ENCODE results near the gene SPATA31C2. TPM values are rescaled to one million over a fixed set of nuclear protein-coding genes. Genes with fewer than 3 reads are reported as not detected.

Gene SPATA31C2
- total RNA-seq: not detected

DNA sequence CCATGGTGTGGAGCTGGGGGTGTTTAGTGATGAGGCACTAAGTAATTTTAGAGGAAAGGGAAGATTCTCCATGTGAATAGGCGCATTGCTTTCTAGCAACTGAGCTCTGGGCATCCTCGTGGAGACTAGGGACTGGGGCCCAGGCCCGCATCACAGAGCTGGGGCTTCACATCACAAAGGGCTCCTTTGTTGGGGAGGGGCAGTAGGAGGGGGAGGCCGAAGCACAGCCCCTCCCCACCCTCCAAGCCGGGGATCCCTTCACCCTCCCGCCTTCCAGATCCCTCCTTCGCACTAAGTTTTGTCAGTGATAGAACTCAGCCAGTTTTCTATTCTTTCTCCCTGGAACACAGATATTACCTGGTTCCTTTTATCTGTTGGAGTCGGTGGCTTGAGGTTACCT lies at the start of gene SPATA31C2:
Gene SPATA31C2, minus strand, starts transcription at position 101 of the 400 bp plus-strand sequence. Its CDS starts 29 bp downstream, at position 72.

Other genes starting within 250 kb of the SPATA31C2 start
- not detected for gene SPATA31C1, start 220.5 kb downstream of the SPATA31C2 start, total RNA-seq
- gene CDK20, start 163.9 kb downstream of the SPATA31C2 start, total RNA-seq: 17.8 TPM
- gene SPIN1, start 250.0 kb upstream of the SPATA31C2 start, total RNA-seq: 298 TPM